Islet of Langerhans (tissue), 1 donor: ENCODE measurements around the gene CSNK1A1.
A peak's percentile ranks its signal among the peaks of the same experiment; 100 is the strongest.
"Not testable (repeated sequence)": the region's sequence is repeated elsewhere in the genome, so short reads cannot be mapped to it uniquely, and the experiment has no call there.

Source experiments
- FAIRE-seq: peaks from one replicate; lab custom pipeline; 2011; peaks lifted over from hg19 to GRCh38; lab: Jason Lieb, UNC

CSNK1A1 gene

GRCh38 chr5:149551227-149552037, at the start of gene CSNK1A1:
TSS of gene CSNK1A1 (minus strand) at chr5:149551439. CDS start at chr5:149550964, 475 bp downstream.
- no peak for FAIRE-seq

- FAIRE-seq, result no peak
Observed at GRCh38 chr5:149600932-149601331, 49.7 kb upstream of the CSNK1A1 start.

GRCh38 chr5:149599375-149599774, 48.1 kb upstream of the CSNK1A1 start:
- FAIRE-seq, result no peak

GRCh38 chr5:149598966-149599365, 47.7 kb upstream of the CSNK1A1 start:
- no peak for FAIRE-seq

- FAIRE-seq, result not testable (repeated sequence)
Observed at GRCh38 chr5:149598234-149598633, 47.0 kb upstream of the CSNK1A1 start.

GRCh38 chr5:149597618-149598017, 46.4 kb upstream of the CSNK1A1 start:
- no peak for FAIRE-seq

GRCh38 chr5:149596712-149597111, 45.5 kb upstream of the CSNK1A1 start:
- no peak for FAIRE-seq

- not testable (repeated sequence) for FAIRE-seq
Observed at GRCh38 chr5:149595105-149595504, 43.9 kb upstream of the CSNK1A1 start.

- FAIRE-seq, result no peak
Observed at GRCh38 chr5:149594206-149594895, 43.1 kb upstream of the CSNK1A1 start.

GRCh38 chr5:149593370-149593769, 42.1 kb upstream of the CSNK1A1 start:
- FAIRE-seq, result no peak

- no peak for FAIRE-seq
Observed at GRCh38 chr5:149588936-149589335, 37.7 kb upstream of the CSNK1A1 start.

- FAIRE-seq, result peak; percentile 95
Observed at GRCh38 chr5:149586708-149587318, 35.6 kb upstream of the CSNK1A1 start.

GRCh38 chr5:149585910-149586309, 34.7 kb upstream of the CSNK1A1 start:
- FAIRE-seq, result no peak

- no peak for FAIRE-seq
Observed at GRCh38 chr5:149584121-149584520, 32.9 kb upstream of the CSNK1A1 start.

GRCh38 chr5:149583394-149583793, 32.2 kb upstream of the CSNK1A1 start:
- FAIRE-seq, result peak; percentile 97

- no peak for FAIRE-seq
Observed at GRCh38 chr5:149581931-149582768, 30.9 kb upstream of the CSNK1A1 start.

- FAIRE-seq, result no peak
Observed at GRCh38 chr5:149581192-149581861, 30.1 kb upstream of the CSNK1A1 start, which contains the start of gene ARHGEF37. TSS of gene ARHGEF37 (plus strand) at chr5:149581498. CDS start at chr5:149597770, 16,272 bp downstream.

- FAIRE-seq, result no peak
Observed at GRCh38 chr5:149580808-149581191, 29.6 kb upstream of the CSNK1A1 start.

GRCh38 chr5:149578896-149579295, 27.7 kb upstream of the CSNK1A1 start:
- FAIRE-seq, result no peak

GRCh38 chr5:149576021-149576420, 24.8 kb upstream of the CSNK1A1 start:
- FAIRE-seq, result no peak

- no peak for FAIRE-seq
Observed at GRCh38 chr5:149575131-149575530, 23.9 kb upstream of the CSNK1A1 start.
